HG02884 (cell line): Measurements from ENCODE around the gene TWIST2.

Source experiments
- ATAC-seq: cut with Tn5 transposase; IDR thresholded peaks from one replicate; pipeline ENCODE4 v1.9.1; 2021; ENCODE audit warnings: mild to moderate bottlenecking, moderate library complexity; ENCODE audit not compliant: unreplicated experiment

TWIST2 gene

DNA sequence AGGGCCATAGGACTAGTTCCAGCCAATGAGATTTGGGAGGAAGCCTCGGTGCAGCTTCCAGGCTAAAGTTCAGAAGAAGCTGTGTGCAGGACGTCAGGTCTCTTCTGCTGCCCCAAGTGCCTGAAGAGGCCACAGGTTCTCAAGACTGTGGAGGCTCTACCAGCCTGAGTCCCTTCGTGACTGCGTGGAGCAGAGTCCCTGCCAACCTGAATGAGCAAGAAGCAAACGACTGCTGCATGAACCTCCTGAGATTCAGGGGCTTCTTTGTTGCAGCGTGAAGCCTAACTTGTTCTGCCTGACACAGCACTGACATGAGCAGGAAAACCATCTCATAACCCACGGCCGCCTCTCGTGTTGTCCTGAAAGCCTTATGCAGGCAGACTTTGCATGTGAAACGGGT is 39.7 kb downstream of the TWIST2 start:
- ATAC-seq: no peak

DNA sequence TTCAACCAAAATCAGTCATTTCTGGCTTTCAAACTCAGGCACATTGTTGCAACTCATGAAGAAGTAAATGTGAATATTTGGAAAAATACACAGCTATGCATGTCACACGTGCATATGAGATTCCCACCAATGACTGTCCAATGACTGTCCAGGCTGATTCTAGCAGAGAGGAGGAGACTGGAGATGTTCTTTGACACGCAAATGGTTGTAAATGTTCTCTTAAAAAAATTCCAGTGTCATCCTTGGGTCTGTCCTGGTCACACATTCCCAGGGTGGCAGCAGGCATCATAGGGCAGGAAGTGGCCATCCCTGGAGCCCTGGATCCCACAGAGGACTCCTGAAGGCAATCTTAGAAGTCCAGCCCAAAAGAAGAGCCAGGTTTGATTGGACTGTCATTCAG is 40.9 kb downstream of the TWIST2 start:
- ATAC-seq: no peak

DNA sequence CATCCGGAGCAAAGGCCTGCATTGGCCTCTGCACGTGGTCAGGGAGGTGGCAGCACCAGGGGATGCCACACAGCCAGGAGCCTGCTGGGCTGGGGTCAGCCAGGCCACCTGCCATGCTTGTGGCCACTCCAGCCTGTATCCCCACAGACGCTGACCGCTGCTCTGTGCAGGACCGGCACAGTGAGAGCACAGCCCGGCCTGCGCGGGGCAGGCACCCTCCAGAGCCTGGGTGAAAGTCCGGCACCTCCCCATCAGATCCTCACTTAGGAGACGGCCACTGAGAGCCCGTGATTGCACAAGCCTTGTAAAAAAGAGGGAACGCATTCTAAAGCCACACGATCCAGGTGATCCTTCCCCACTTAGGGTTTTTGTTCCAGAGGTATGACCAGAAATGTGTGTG is 42.2 kb downstream of the TWIST2 start:
- no peak for ATAC-seq

DNA sequence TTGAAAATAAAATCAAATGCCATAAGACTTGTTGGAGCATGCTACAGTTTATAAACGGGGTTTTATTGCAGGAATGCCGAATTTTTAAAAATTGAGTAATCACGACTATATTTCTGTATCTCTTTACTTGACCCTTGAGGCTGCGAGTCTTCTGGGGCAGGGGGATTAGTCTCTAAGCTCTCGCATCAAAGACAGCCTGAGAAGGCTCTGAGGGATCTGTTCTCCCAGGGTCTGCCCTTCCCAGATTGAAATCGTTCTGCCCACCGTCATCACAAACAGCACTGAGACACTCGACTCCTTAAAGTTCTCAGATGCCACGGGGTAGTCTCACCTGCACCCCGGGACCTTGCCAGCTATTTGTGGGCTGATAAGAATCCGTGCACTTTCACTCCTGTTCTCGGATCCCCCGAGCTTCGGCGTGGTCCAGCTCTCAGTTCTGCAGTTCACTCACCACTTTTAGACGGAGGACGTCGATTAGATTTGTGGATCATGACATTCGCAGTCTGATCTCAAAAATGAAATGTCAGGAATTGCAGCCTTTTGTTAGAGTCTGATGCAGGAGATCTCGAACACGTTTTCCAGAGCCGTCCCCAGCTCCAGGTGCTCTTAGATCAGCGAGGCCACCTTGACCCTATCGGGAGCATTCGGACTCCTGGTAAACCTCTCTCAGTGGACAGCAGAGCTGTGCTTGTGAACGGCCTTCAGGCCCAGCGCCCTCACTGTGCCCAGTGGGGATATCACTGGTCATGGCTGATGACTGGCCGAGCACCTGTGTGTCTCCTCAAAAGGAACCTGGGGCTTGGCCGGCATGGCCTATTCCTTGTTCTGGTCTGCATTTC is 43.0 kb downstream of the TWIST2 start:
- no peak for ATAC-seq

DNA sequence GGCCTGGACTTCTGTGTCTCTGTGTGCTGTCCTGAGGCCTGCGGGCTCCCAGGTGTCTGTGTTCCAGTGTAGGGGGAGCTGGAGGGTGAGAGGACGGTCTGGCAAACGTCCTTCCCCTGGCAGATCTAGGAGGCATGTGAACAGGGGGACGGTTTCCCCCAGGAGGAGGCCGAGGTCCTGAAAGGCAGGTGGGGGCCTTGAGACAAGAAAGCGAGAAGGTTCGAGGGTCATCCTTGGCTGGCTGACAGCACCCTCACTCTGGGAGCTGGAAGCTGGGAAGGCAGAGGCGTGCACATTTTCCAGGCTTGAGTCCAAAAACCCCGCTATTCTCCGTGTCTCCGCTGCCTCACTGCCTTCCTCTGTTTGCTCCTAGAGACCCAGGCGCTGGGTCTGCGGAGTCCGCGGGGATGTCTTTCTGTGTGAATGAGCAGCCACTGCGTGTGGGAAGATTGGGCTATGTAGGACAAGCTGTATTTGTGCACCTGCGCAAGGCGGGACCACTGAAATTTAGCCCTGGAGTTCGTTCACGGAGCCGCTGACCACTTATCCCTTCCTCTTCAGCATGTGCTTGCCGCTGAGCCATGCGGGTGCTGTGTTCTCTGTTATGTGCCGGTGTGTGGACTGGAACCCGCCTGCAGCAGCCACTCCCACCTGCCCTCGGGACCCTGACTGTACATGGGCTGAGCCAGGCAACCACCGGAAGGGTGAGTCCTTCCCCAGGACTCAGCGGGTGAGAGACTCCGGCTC is 43.7 kb downstream of the TWIST2 start:
- no peak for ATAC-seq

DNA sequence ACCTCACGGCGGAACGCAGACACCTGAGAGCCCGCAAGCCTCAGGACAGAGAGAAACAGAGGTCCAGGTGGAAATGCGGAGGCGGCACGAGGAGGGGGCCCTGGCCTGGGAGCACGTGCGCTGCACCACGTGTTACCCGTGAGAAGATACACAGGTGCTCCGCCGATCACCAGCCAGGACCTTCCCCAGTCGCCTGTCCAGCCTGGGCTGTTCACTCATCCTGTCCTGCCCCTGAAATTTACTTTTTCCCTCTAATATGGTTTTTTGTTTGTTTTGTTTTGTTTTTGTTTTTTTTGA is 44.3 kb downstream of the TWIST2 start:
- no peak for ATAC-seq

DNA sequence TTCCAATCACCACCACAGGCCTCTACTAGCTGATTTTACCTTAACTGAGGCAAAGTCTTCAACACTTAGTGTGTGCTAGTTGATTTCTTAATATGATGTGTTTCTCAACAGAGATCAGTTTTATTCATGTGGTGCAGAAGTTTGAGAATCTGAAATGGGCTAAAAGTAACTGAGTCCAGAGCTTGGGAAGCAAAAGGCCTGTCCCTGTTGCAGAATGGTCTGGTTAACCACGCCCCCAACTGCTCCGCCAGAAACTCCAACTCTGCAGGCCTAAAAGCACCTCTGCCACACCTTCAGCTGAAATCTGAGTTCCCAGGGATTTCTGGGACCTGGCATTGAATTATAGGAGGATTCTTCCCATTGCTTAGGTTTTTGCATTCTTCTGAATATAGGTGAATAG is 44.9 kb downstream of the TWIST2 start:
- no peak for ATAC-seq

DNA sequence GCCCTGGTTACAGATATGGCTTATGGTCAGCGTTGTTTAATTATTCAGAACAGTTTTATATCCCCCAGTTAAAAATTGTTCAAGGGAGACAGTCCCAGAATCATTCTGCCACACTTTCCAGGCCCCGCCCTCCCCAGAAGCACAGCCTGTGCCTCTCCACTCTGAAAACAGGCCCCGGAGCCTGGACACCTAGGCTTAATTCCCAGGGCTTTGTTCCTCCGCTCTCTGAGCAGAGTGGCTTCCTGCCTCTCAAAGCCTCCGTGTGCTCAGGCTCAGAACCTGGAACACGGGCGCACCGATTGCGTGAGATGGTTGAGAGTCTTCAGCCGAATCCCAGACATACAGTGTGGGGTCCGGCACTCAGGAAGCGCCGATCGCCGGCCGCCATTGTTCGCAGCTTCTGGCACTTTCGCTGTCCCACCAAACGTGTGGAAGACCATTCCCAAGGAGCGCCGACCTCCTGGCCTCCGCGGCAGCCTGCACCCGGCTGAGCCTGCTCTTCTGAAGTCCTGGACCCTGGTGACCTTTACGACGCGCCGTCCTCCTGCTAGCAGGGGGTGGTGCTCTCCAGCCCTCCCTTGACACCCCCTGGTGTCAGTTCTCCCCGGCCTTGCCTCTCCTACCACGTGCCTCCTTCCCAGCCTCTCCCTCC is 45.6 kb downstream of the TWIST2 start:
- ATAC-seq: no peak

DNA sequence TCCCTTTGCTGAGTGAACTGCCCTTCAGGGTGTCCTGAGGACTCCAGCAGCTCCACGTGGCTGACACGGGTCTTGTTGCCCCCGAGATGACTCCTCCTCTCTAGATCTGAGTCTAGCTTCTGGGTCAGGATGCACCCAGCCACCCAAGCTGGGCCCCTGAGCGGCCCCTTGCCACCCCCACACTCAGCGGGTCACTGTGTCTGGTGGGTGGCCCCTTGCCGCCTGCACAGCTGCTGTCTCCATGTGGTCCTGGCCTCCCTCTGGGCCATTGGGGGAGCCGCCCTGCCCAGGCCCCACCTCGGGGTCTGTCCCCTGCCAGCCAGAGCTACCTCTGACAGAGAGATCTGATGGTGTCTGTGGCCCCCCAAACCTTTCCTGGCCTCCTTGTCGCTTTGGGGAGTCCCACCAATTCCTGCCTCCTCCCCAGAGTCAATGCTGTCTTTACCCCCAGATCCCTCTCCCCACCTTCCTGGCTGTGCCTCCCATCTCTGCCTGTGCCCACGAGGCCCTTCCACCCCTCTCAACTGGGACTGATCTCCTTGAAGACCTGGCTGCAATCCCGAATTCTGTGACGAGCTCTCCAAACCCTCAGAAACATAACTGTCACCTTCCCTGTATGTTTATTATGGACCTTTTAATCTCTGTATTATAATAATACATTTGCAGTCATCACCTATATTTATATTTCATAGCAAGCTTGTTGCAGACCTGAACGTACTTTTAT is 46.5 kb downstream of the TWIST2 start:
- no peak for ATAC-seq

DNA sequence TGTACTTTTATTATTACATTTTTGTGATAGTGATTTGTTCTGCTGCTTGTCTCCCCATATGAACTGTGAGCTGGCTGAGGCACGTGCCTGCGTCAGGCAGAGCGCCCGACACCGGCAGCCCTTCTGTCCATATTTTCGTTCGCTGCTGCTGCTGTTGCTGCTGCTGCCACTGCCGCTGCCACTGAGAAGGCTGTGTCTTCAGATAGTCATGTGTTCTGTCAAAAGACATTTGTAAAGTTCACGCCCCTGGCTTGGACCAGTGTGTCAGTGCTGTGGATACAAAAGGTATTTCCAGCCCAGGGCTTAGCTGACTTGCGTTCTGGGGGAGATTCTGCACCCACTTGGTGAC is 47.0 kb downstream of the TWIST2 start:
- ATAC-seq: no peak

DNA sequence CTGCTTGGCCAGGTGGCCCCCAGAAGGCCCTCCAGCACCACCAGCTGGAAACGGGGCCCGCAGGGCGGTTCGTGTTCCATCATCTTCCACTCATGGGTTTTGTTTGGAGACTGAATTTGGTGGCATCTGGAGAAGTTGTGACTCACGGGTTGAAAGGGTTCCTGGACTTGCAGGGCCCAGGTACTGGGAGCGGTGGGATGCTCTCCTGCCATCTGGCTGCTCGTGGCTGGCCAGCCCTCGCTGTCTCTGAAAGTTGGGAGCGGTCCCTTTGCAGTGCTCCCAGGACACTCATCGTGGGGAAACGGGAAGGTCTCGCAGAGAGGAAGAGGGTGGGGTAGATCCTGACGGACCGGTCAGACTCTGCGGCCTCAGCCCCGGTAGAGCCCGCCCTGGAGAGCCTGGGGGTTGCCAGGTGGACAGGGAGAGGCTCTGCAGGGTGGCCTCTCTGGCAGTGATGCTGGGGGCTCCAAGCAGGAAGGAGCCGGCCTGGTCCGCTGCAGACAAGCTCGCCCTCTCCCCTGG is 47.5 kb downstream of the TWIST2 start:
- ATAC-seq: no peak

DNA sequence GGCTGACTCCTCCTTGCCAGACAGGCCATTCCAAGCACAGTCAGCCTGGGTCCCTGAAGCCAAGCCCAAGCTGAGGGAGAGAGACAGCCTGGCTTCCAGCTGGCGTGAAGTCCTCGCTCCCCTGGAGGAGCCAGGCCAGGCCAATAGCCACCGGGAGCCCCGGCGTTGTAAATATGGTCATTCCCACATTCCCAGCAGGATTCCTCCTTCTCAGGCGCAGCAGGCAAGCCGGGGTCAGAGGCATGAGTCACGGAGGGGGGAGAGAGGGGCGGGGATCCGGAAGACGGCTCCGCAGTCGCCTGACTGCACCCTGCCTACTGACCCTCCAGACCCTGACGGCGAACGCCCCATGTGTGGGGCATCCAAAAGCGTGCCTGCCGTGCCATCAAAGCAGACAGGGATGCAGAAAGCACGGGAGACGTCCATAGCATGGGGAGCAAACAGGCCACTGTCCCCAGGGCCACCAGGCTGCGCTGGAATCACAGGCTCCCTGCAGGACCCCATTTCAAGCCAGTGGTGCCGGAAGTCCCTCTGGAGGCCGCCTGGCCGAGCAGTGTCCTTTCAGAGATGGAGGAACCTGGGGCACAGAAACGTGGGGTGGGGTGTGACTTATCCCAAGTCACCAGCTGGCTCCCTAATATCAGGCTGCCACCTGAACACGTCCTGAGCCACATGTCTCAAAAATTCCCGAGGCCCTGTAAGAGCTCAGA is 48.2 kb downstream of the TWIST2 start:
- no peak for ATAC-seq

DNA sequence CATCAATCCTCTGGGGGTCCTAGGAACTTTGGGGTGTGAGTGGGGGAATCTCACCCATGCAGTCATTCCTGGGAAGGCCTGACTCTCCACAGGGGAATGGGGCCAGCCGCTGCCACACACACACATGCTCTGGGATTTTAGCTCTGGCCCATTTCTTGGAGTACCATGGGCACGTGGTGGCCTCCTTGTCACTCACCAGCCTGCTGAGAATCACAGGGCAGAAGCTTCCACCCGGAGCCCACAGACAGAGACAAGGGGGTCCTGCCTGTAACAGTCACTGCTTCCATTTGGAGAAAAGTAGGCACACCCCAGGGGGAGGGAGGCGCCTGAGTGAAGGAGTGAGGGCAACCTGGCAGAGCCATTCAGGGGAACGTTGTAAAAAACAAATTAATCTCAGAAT is 48.8 kb downstream of the TWIST2 start:
- no peak for ATAC-seq

DNA sequence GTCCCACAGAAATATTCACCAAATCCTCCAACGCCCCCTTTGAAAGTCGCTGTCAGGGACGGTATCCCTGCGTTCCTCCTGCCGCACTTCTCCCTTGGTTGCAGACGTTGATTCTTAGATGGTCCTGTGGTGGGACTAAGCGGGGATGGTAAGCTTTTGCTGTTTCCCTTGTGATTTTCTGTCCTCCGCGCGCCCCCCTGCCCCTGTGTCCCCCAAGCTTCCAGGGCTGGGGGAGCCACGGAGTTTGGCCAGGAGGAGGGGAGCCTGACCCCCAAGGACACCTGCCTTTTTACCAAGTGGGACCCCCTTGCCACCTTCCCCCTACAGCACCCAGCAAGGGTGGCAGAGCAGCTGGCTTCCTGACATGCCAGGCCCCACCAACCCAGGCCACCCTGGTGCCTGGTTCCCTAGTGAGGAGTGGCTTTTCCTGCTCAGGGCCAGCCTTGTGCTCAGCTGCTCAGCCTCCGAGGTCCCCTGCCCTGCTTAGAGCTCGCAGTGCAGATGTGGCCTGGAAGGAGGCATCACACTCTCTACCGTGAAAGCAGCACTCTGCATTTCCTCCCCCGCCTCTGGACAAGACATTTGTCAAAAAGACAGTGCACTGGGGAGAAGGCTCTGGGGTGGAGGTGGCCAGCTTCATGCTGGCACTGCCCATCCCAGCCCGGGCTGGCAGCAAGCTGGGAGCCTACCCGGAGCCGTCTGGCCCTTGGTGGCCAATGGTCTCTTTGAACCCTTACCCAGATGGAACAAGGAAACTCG is 49.4 kb downstream of the TWIST2 start:
- ATAC-seq: no peak

DNA sequence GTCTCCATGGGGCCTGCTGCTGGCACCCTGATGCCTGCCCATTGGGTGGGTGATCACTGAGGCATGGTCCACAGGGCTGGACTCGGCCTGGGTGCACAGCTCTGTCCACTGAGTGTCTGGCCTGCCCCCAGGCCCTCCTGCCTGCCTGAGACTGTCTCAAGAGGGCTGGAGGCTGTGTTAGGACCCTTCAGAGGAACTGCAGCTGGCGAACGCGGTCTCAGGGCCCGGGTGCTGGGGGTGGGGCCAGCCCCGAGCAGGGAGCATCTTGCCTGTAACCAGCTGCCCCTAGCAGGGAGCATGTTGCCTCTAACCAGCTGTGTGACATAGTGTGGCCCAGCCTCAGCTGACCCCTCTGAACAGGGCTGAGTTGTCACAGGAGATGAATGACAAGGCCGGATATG is 50.0 kb downstream of the TWIST2 start:
- ATAC-seq: no peak

DNA sequence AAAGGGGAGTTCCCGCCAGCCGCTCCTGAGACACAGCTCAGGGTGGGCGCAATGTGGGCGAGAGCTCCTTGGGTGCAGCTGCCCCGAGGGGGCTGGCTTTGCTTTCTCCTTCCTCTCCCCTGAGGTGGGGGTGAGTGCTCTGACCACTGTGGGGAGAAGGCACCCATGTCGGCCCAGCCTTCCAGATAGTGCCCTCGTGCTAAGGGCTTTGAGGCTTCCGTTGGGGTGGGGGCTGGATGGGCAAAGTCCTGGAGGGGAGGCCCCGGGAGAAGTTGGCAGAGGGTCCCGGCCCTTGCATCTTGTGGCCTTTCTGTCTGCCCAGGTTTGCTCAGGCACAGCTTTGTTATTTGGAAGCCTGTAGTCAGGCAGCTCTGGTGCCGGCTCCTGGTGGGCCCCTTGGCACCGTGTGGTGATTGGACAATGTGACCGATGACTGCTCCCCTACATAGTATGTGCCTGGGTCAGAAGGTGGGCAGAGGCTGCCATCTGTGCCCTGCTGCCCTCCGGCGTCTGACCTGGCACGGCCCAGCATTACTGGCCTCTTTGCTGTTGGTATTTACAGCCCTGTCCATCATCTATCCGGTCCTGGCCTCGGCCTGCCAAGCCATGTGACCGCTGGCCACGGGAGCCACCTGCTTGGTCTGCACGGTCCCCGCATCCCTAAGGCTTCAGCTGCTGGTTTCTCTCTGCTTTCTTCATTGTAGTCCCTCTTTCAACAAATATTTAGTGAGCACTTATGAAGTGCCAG is 50.8 kb downstream of the TWIST2 start:
- ATAC-seq: no peak

DNA sequence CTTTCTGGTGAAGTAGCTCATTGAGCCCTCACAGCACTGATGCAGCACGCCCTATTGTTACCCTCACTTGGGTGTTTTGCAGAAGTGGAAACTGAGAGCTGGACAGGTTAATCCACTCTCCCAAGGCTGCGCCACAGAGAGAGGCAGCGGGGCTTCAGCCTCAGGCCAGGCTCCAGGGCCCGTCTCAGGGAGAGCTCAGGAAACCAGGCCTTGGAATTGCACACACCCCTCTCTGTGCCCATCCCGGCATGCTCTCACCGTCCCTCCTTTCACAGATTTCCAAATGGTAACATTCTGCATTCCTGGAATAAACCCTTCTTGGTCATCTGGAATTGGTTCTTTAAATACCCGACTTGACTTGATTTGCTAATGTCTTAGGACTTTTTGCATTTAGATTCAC is 51.5 kb downstream of the TWIST2 start:
- no peak for ATAC-seq

DNA sequence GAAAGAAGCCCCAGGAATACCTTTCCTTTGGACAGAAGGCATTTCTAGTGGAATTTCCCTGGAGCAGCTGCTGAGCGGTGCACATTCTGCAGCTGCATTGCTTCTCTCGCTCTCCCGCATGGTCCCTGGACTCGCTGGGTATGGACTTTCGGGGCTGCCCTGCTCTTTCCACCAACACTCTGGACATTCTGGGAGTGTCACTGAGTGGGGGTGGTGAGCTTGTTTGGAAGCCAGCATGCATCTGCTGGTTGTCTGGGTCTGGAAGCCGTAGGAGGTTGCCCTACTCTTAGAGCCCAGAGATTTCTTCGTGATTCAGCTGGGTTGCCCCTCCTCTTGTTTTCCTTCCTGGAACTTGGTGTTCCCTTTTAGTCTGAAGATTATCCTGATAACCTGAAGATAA is 52.6 kb downstream of the TWIST2 start:
- ATAC-seq: no peak

DNA sequence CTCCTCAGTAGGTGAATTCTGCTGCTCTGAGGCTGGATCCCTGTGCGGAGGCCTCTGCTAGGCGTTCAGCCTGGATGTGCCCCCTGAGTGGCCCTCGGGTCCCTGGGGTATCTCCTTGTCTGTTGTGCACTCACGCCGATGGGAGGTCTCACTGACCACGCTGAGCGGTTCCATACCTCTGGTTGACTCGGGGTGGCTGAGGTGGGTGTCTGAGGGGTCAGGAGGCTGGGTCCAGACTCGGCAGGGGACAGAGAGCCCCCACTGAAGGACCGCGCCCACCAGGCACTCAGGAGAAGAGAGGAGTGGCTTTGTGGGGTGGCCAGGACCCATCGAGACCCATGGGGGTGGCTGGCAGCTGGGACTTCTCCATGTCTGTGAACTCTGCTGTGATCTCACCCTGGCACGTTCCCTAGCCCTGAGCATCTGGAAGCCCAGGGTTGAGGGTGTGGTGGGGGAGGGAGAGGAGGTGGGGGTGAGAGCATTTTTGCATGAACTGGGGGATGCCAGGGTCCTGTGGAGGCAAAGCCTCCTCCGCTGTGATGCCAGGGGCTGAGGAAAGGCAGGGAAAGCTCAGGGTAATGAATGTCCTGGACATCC is 53.7 kb downstream of the TWIST2 start:
- ATAC-seq: no peak
